ENCODE measurements around the gene TMSB4X.
"Not testable (repeated sequence)": the region's sequence is repeated elsewhere in the genome, so short reads cannot be mapped to it uniquely, and the experiment has no call there.

TMSB4X gene

DNA sequence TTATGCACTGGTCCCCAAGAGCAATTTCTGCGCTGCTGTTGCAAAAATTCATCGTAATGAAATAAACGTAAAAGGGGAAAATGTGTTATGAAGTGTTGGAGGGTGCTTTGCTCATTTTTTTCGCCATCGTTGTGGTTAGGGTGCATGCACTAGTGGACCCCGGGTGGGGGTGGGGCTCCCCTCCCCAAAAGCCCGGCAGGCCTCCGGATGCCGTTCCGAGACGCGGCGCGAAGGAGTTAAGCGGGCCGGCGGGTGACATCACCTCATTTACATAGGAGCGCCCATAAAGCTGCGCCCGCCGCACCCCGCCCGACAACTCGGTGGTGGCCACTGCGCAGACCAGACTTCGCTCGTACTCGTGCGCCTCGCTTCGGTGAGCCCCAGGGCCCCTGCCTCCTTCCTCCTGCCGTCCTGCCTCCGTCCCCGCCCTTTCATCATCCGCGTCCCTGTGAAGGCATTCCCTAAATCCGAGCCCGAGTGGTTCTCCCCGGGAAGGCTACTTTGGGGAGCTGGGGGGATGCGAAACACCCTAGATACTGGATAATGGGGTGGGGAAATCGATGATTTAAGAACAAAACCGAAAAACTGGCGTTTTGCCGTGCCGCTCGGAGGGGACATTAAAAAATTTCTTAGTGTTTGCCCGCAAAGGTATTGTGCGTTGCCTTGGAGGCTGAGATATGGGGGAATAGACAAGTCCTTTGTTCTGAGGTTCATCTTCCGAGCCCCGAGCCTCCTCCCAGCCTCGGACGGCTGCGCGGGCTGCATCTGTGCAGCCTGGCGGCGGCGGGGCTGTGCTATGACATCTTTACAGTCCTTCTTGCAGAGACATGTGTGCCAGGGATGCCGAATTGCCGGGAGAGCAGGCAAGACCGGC is at the start of gene TMSB4X:
Gene TMSB4X (plus strand): TSS at position 315 of the 874 bp plus-strand sequence.
- peak; percentile 51 to 72 for DNase-seq

- DNase-seq, result no peak
Observed at GRCh38 chrX:12929701-12930100, 45.2 kb upstream of the TMSB4X start.

GRCh38 chrX:12930150-12930549 is 44.8 kb upstream of the TMSB4X start:
- no peak for DNase-seq

- no peak for DNase-seq
Observed at GRCh38 chrX:12932244-12932643, 42.7 kb upstream of the TMSB4X start.

GRCh38 chrX:12934850-12935249 is 40.1 kb upstream of the TMSB4X start:
- DNase-seq, result no peak

DNA sequence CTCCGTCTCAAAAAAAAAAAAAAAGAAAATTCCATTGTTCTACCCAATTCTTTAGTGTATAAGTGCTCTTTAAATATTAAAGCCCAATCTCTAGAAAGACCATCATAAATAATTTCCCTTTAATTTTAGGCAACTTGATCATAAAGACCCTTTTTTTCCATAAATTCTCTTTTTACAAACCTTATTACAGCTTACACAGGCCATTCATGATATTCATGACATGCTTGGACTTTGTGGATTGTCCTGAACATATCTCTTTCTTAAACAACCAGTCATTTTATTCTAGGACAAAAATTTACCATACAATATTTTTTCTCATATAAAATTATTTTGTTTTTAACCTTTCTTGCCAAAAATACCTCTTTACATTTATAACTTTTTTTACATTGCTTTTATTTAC is 38.0 kb upstream of the TMSB4X start:
- no peak for DNase-seq

DNA sequence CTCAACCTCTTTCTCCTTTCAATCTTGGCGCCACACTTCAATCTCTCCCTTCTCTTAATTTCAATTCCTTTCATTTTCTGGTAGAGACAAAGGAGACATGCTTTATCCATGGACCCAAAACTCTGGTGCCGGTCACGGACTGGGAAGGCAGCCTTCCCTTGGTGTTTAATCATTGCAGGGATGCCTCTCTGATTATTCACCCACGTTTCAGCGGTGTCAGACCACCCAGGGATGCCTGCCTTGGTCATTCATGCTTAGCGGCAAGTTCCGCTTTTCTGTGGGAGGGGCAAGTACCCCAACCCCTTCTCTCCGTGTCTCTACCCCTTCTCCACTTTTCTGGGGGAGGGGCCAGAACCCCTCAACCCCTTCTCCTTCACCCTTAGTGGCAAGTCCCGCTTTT is 34.4 kb upstream of the TMSB4X start:
- not testable (repeated sequence) for DNase-seq

- DNase-seq, result not testable (repeated sequence)
Observed at GRCh38 chrX:12943592-12943991, 31.3 kb upstream of the TMSB4X start.

GRCh38 chrX:12944452-12944851 is 30.5 kb upstream of the TMSB4X start:
- DNase-seq, result not testable (repeated sequence)

DNA sequence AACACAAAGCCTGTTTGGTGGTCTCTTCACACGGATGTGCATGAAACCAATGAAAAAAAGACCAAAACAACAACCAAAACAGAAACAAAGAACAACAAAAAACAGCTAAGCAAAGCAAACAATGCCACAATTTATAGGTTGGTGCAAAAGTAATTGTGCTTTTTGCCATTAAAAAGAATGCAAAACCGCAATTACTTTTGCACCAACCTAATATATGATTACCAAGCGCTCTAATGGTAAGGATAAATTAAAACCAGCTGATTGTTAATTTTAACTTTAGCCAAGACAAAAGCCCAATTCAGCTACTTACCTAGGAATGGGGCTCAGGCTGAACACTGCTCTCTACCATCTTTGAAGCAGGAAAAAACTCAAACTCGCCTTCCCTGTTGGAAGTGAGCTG is 29.4 kb upstream of the TMSB4X start:
- no peak for DNase-seq

- no peak for DNase-seq
Observed at GRCh38 chrX:12946406-12946805, 28.5 kb upstream of the TMSB4X start.

DNA sequence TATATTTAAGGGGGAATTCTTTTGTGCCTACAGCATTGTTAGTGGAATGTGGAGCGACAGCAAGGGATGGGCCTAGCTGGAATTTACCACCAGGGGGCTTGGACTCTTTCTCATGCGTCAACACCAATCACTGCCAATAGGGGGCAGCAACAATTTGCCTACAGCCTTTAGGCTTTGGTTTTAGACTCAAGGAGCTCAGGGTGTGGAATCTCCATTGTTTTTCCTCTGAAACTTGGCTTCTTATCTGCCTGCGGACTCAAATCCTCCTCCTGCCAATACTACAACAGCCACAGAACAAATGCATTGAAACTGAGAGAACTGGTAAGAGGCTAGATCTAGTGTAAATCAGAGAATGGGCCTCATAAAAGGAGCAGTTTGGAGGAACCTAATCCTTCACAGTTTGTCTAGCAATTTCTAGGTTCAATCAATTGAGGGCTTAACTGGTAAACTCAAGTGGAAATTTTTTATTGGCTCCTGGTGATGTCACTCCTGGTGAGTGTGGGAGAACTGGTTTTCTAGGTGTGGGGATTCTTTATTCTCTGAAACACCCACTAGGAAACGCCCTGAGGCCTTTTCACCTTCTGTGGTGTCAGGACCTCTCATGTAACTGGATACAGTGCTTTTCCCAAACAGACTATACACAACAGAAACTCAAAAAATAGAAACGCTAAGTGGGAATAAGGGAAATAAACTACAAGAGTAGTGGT is 27.9 kb upstream of the TMSB4X start:
- DNase-seq, result peak; percentile 7 to 74

- DNase-seq, result no peak
Observed at GRCh38 chrX:12947545-12948235, 27.2 kb upstream of the TMSB4X start.

GRCh38 chrX:12948495-12948894 is 26.4 kb upstream of the TMSB4X start:
- no peak for DNase-seq

DNA sequence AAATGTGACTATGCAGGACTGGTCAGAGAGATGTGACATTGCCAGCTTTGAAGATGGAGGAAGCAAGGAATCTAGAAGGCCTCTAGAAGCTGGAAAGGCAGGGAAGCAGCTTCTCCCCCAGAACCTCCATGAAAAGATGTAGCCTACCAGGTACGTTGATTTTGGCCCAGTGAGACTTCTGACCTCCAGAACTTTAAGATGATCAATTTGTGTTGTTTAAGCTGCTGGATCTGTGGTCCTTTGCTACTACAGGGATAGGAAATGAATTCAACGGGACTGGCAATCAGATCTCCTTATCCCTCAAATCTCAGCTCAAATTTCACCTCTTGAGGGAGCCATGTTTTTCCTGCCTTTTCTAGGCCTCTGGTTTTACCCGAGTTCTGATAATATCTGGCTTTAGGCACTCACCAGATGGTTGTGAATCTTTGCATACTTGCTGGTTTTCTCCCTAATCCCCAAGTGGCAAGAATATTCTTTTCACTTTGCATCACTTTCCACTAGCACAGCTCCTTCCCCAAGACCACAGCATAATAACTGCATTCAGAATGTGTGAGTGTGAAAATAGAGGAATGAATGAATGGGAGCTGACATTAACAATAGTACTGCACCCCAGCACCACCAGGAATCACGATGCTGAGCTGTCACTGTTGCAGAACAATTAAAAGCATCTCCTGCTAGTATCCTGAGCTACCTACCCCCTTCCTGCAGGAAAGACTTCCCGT is 25.5 kb upstream of the TMSB4X start:
- DNase-seq, result no peak

DNA sequence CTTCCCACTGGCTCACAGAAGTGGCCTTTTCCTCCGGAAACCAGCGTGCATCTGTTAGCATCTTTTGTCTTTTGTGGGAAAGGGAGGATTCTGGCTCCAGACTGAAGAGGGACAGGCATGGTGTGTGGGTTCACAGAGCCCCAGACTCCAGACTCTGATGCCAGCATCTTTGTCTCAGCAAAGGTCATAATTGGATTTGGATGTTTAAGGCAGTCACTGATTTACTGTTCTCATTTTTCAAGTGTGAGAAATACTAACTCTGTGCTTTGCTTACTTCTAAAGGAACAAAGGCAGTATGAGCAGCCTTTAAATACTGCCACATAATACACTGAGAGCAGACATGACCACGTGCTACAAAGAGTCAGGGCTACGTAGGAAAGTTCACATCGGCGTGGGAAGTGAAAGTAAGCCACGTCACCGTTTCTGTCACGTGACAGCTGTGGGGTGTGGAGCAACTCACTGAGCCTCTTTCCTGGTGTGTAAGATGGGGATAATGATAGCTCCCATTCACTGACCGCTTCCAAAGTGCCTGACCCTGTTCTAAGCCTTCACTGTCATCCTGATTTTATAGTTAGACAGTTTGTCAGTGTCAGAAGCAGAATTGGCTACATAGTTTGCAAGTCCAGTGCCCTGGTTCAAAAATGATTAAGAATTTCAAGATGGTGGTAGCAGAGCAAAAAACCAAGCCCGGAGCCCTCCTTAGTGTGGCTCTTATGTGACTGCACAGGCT is 24.8 kb upstream of the TMSB4X start:
- DNase-seq, result peak; percentile 38 to 52

GRCh38 chrX:12950851-12951594 is 23.9 kb upstream of the TMSB4X start:
- peak in 1 of 2 donors; percentile 2 for DNase-seq

DNA sequence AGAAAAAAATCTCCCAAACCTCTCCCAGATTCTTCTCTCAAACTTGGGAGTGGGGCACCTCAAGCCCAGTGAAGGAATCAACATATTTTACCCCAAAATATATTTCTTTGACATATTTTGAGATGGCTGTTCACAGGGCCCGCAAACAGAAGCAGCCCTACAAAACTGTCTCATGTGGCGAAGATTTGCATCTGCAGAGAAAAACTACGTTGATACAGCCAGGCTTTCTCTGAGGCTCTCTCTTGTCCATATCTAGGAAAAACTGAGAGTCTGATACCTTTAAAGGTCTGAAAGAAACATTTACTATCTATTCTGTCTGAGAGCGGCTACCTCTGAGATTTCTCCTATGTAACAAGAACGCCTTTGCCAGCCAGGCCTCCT is 23.3 kb upstream of the TMSB4X start:
- no peak for DNase-seq

DNA sequence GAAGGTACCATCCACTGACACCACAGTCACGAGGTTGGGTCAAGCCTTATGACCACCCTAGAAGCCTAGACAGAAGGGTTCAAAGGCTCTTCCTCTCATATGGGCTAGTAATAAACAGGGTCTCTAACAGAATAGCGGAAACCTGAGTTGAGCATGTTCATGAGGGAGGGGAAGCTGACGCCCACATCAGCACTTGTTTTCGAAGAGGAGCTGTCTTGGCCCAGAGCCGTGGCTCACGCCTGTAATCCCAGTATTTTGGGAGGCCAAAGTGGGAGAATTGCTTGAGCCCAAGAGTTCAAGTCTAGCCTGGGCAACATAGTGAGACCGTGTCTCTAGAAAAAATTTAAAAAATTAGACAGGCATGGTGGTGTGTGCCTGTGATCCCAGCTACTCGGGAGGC is 21.5 kb upstream of the TMSB4X start:
- DNase-seq, result no peak

DNA sequence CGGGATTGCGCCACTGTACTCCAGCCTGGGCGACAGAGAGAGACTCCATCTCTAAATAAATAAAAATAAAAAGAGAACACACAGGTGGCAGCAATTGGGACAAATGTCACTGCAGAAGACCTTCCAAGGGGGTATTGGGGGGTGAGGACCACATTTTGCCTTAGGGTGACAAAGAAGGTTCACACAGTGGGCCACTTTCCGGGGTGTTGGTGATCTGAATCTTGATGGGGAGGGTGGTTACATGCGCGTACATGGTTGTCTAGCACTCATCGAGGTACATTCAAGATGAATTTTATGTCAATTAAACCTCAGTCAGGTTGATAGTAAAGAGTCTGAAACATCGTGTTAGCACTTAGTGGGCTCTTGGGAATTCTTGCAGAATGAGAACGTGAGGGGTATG is 20.5 kb upstream of the TMSB4X start:
- DNase-seq, result no peak

- peak in 1 of 2 donors; percentile 25 for DNase-seq
Observed at GRCh38 chrX:12954981-12955380, 19.9 kb upstream of the TMSB4X start.
